ENCODE data around the gene MYO1G.

Gene MYO1G

GRCh38 chr7:44981035-44981706, 2.4 kb upstream of the MYO1G start:
- Histone ChIP-seq H3K4me3 (ENCODE audit: low read length in 2 of 2) (no peak overlapping the region), H3K9me3 (ENCODE audit: control insufficient read depth in 2 of 2, low read length in 2 of 2) (no peaks in the 10 kb centered on the region), H3K36me3 (ENCODE audit: control insufficient read depth in 2 of 2, insufficient read depth in 2 of 2, low read length in 2 of 2) (peaks cover 24 to 40% of the 10 kb centered on the region in 2 donors), H3K9ac (ENCODE audit: low read depth in 1 of 2, low read length in 2 of 2) (no peak overlapping the region), H3K27me3 (ENCODE audit: control insufficient read depth in 2 of 2, insufficient read depth in 2 of 2, low read length in 2 of 2) (no peaks in the 10 kb centered on the region), H3K4me1 (ENCODE audit: control insufficient read depth in 2 of 2, insufficient read depth in 2 of 2, low read length in 2 of 2) (peaks cover 13 to 39% of the 10 kb centered on the region in 2 donors), H3K27ac (ENCODE audit: low read depth in 2 of 2, low read length in 2 of 2) (peak overlapping the region in 1 of 2 donors; percentile 63)

- Histone ChIP-seq H3K27me3 (ENCODE audit: control insufficient read depth in 2 of 2, insufficient read depth in 2 of 2, low read length in 2 of 2) (no peaks in the 10 kb centered on the region), H3K4me3 (ENCODE audit: low read length in 2 of 2) (no peak overlapping the region), H3K4me1 (ENCODE audit: control insufficient read depth in 2 of 2, insufficient read depth in 2 of 2, low read length in 2 of 2) (peaks cover 9 to 34% of the 10 kb centered on the region in 2 donors), H3K27ac (ENCODE audit: low read depth in 2 of 2, low read length in 2 of 2) (peak overlapping the region; percentile 32 to 63), H3K9ac (ENCODE audit: low read depth in 1 of 2, low read length in 2 of 2) (no peak overlapping the region), H3K9me3 (ENCODE audit: control insufficient read depth in 2 of 2, low read length in 2 of 2) (no peaks in the 10 kb centered on the region), H3K36me3 (ENCODE audit: control insufficient read depth in 2 of 2, insufficient read depth in 2 of 2, low read length in 2 of 2) (peaks cover 24 to 40% of the 10 kb centered on the region in 2 donors)
Observed at GRCh38 chr7:44980393-44981034, 1.7 kb upstream of the MYO1G start.

- Histone ChIP-seq H3K4me3 (ENCODE audit: low read length in 2 of 2) (peak overlapping the region in 1 of 2 donors; percentile 44), H3K9ac (ENCODE audit: low read depth in 1 of 2, low read length in 2 of 2) (no peak overlapping the region), H3K27me3 (ENCODE audit: control insufficient read depth in 2 of 2, insufficient read depth in 2 of 2, low read length in 2 of 2) (no peaks in the 10 kb centered on the region), H3K27ac (ENCODE audit: low read depth in 2 of 2, low read length in 2 of 2) (peak overlapping the region; percentile 32 to 73), H3K9me3 (ENCODE audit: control insufficient read depth in 2 of 2, low read length in 2 of 2) (no peaks in the 10 kb centered on the region), H3K36me3 (ENCODE audit: control insufficient read depth in 2 of 2, insufficient read depth in 2 of 2, low read length in 2 of 2) (peaks cover 21 to 34% of the 10 kb centered on the region in 2 donors), H3K4me1 (ENCODE audit: control insufficient read depth in 2 of 2, insufficient read depth in 2 of 2, low read length in 2 of 2) (peaks cover 3 to 30% of the 10 kb centered on the region in 2 donors)
Observed at GRCh38 chr7:44979481-44980392, 922 bp upstream of the MYO1G start.

GRCh38 chr7:44977959-44978335, 868 bp downstream of the MYO1G start:
- H3K4me1 ChIP-seq (ENCODE audit: control insufficient read depth in 2 of 2, insufficient read depth in 2 of 2, low read length in 2 of 2): peaks cover 3 to 26% of the 10 kb centered on the region in 2 donors
- peaks cover 4 to 19% of the 10 kb centered on the region in 2 donors for H3K36me3 ChIP-seq (ENCODE audit: control insufficient read depth in 2 of 2, insufficient read depth in 2 of 2, low read length in 2 of 2)
- H3K27ac ChIP-seq (ENCODE audit: low read depth in 2 of 2, low read length in 2 of 2): peak overlapping the region; percentile 19 to 73
- no peaks in the 10 kb centered on the region for H3K9me3 ChIP-seq (ENCODE audit: control insufficient read depth in 2 of 2, low read length in 2 of 2)
- peak overlapping the region; percentile 34 to 66 for H3K4me3 ChIP-seq (ENCODE audit: low read length in 2 of 2)
- no peaks in the 10 kb centered on the region for H3K27me3 ChIP-seq (ENCODE audit: control insufficient read depth in 2 of 2, insufficient read depth in 2 of 2, low read length in 2 of 2)
- peak overlapping the region in 1 of 2 donors; percentile 52 for H3K9ac ChIP-seq (ENCODE audit: low read depth in 1 of 2, low read length in 2 of 2)

- Histone ChIP-seq H3K36me3 (ENCODE audit: control insufficient read depth in 2 of 2, insufficient read depth in 2 of 2, low read length in 2 of 2) (peaks cover 1 to 14% of the 10 kb centered on the region in 2 donors), H3K27ac (ENCODE audit: low read depth in 2 of 2, low read length in 2 of 2) (peak overlapping the region; percentile 11 to 73), H3K9ac (ENCODE audit: low read depth in 1 of 2, low read length in 2 of 2) (peak overlapping the region in 1 of 2 donors; percentile 47)
Observed at GRCh38 chr7:44977304-44977958, 1.4 kb downstream of the MYO1G start.

GRCh38 chr7:44976746-44977196, 2.0 kb downstream of the MYO1G start:
- peak overlapping the region in 1 of 2 donors; percentile 31 for H3K4me3 ChIP-seq (ENCODE audit: low read length in 2 of 2)
- peaks cover 0 to 11% of the 10 kb centered on the region in 2 donors for H3K36me3 ChIP-seq (ENCODE audit: control insufficient read depth in 2 of 2, insufficient read depth in 2 of 2, low read length in 2 of 2)
- no peaks in the 10 kb centered on the region for H3K9me3 ChIP-seq (ENCODE audit: control insufficient read depth in 2 of 2, low read length in 2 of 2)
- H3K4me1 ChIP-seq (ENCODE audit: control insufficient read depth in 2 of 2, insufficient read depth in 2 of 2, low read length in 2 of 2): peaks cover 3 to 26% of the 10 kb centered on the region in 2 donors
- H3K9ac ChIP-seq (ENCODE audit: low read depth in 1 of 2, low read length in 2 of 2): peak overlapping the region in 1 of 2 donors; percentile 47
- H3K27ac ChIP-seq (ENCODE audit: low read depth in 2 of 2, low read length in 2 of 2): no peak overlapping the region
- no peaks in the 10 kb centered on the region for H3K27me3 ChIP-seq (ENCODE audit: control insufficient read depth in 2 of 2, insufficient read depth in 2 of 2, low read length in 2 of 2)

More at GRCh38 chr7:44977304-44977958, 1.4 kb downstream of the MYO1G start:
- Histone ChIP-seq H3K9me3 (ENCODE audit: control insufficient read depth in 2 of 2, low read length in 2 of 2) (no peaks in the 10 kb centered on the region), H3K4me3 (ENCODE audit: low read length in 2 of 2) (peak overlapping the region; percentile 34 to 66), H3K27me3 (ENCODE audit: control insufficient read depth in 2 of 2, insufficient read depth in 2 of 2, low read length in 2 of 2) (no peaks in the 10 kb centered on the region), H3K4me1 (ENCODE audit: control insufficient read depth in 2 of 2, insufficient read depth in 2 of 2, low read length in 2 of 2) (peaks cover 3 to 26% of the 10 kb centered on the region in 2 donors)

GRCh38 chr7:44976040-44976745, 2.6 kb downstream of the MYO1G start:
- Histone ChIP-seq H3K27me3 (ENCODE audit: control insufficient read depth in 2 of 2, insufficient read depth in 2 of 2, low read length in 2 of 2) (no peaks in the 10 kb centered on the region), H3K4me1 (ENCODE audit: control insufficient read depth in 2 of 2, insufficient read depth in 2 of 2, low read length in 2 of 2) (peaks cover 3 to 26% of the 10 kb centered on the region in 2 donors), H3K27ac (ENCODE audit: low read depth in 2 of 2, low read length in 2 of 2) (no peak overlapping the region), H3K9me3 (ENCODE audit: control insufficient read depth in 2 of 2, low read length in 2 of 2) (no peaks in the 10 kb centered on the region), H3K9ac (ENCODE audit: low read depth in 1 of 2, low read length in 2 of 2) (no peak overlapping the region), H3K36me3 (ENCODE audit: control insufficient read depth in 2 of 2, insufficient read depth in 2 of 2, low read length in 2 of 2) (peaks cover 0 to 7% of the 10 kb centered on the region in 2 donors), H3K4me3 (ENCODE audit: low read length in 2 of 2) (no peak overlapping the region)

GRCh38 chr7:44975331-44976039, 3.3 kb downstream of the MYO1G start:
- Histone ChIP-seq H3K27ac (ENCODE audit: low read depth in 2 of 2, low read length in 2 of 2) (no peak overlapping the region), H3K27me3 (ENCODE audit: control insufficient read depth in 2 of 2, insufficient read depth in 2 of 2, low read length in 2 of 2) (no peaks in the 10 kb centered on the region), H3K9me3 (ENCODE audit: control insufficient read depth in 2 of 2, low read length in 2 of 2) (no peaks in the 10 kb centered on the region), H3K9ac (ENCODE audit: low read depth in 1 of 2, low read length in 2 of 2) (no peak overlapping the region), H3K36me3 (ENCODE audit: control insufficient read depth in 2 of 2, insufficient read depth in 2 of 2, low read length in 2 of 2) (peaks cover 0 to 7% of the 10 kb centered on the region in 2 donors), H3K4me1 (ENCODE audit: control insufficient read depth in 2 of 2, insufficient read depth in 2 of 2, low read length in 2 of 2) (peaks cover 3 to 21% of the 10 kb centered on the region in 2 donors), H3K4me3 (ENCODE audit: low read length in 2 of 2) (no peak overlapping the region)
